ENCODE results near the gene SERINC2.

DNA sequence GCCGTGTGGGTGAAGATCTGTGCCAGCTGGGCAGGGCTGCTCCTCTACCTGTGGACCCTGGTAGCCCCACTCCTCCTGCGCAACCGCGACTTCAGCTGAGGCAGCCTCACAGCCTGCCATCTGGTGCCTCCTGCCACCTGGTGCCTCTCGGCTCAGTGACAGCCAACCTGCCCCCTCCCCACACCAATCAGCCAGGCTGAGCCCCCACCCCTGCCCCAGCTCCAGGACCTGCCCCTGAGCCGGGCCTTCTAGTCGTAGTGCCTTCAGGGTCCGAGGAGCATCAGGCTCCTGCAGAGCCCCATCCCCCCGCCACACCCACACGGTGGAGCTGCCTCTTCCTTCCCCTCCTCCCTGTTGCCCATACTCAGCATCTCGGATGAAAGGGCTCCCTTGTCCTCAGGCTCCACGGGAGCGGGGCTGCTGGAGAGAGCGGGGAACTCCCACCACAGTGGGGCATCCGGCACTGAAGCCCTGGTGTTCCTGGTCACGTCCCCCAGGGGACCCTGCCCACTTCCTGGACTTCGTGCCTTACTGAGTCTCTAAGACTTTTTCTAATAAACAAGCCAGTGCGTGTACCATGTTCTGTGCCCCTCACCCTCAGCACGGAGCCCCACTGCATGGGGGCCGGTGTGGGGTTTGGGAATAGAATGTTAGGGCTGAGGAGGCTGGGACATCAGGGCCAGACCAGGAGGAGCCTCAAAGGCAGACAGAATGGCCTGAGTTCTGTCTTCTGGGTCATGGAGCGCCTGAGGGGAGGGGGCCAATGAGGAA lies 21.3 kb downstream of the SERINC2 start:
- TF ChIP-seq CTCF (IDR thresholded peaks at IDR 0.05 in 2 of 3, conservative IDR thresholded peaks at IDR 0.05 in 1 of 3; ENCODE audit: insufficient read depth in 2 of 3, low read depth in 1 of 3, low read length in 3 of 3) (no peak), GTF2F1 (IDR thresholded peaks at IDR 0.05; ENCODE audit: low read depth, low read length) (no peak), ZNF140 (CRISPR knock-in tag; IDR thresholded peaks at IDR 0.05) (no peak), ARHGAP35 (IDR thresholded peaks at IDR 0.05; ENCODE audit: partially characterized antibody) (no peak), CEBPB (tag; IDR thresholded peaks at IDR 0.05) (no peak), CREB1 (IDR thresholded peaks at IDR 0.05) (no peak), CREB1 (CRISPR knock-in tag; IDR thresholded peaks at IDR 0.05) (no peak), PRDM10 (IDR thresholded peaks at IDR 0.05; ENCODE audit: partially characterized antibody) (no peak), MYNN (IDR thresholded peaks at IDR 0.05) (no peak), MYNN (CRISPR knock-in tag; IDR thresholded peaks at IDR 0.05) (no peak)
- TF ChIP-seq, protein P1, sequence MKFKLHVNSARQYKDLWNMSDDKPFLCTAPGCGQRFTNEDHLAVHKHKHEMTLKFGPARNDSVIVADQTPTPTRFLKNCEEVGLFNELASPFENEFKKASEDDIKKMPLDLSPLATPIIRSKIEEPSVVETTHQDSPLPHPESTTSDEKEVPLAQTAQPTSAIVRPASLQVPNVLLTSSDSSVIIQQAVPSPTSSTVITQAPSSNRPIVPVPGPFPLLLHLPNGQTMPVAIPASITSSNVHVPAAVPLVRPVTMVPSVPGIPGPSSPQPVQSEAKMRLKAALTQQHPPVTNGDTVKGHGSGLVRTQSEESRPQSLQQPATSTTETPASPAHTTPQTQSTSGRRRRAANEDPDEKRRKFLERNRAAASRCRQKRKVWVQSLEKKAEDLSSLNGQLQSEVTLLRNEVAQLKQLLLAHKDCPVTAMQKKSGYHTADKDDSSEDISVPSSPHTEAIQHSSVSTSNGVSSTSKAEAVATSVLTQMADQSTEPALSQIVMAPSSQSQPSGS (CRISPR knock-in tag; IDR thresholded peaks at IDR 0.05): no peak
- TF ChIP-seq, protein P2, sequence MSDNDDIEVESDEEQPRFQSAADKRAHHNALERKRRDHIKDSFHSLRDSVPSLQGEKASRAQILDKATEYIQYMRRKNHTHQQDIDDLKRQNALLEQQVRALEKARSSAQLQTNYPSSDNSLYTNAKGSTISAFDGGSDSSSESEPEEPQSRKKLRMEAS (CRISPR knock-in tag; IDR thresholded peaks at IDR 0.05): no peak
- TF ChIP-seq, protein P3, sequence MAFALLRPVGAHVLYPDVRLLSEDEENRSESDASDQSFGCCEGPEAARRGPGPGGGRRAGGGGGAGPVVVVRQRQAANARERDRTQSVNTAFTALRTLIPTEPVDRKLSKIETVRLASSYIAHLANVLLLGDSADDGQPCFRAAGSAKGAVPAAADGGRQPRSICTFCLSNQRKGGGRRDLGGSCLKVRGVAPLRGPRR (CRISPR knock-in tag; IDR thresholded peaks at IDR 0.05): no peak
- TF ChIP-seq, protein P4, sequence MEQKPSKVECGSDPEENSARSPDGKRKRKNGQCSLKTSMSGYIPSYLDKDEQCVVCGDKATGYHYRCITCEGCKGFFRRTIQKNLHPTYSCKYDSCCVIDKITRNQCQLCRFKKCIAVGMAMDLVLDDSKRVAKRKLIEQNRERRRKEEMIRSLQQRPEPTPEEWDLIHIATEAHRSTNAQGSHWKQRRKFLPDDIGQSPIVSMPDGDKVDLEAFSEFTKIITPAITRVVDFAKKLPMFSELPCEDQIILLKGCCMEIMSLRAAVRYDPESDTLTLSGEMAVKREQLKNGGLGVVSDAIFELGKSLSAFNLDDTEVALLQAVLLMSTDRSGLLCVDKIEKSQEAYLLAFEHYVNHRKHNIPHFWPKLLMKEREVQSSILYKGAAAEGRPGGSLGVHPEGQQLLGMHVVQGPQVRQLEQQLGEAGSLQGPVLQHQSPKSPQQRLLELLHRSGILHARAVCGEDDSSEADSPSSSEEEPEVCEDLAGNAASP (IDR thresholded peaks at IDR 0.05): no peak

All from K562 (cell line).